ENCODE results near the gene FHOD3.

The FHOD3 gene

GRCh38 chr18:36296650-36297416 lies 680 bp upstream of the FHOD3 start:
- no peak overlapping the region for H3K4me3 ChIP-seq (ENCODE audit: low read depth, low read length)
- no peak for TF ChIP-seq MYC (IDR thresholded peaks at IDR 0.05; ENCODE audit: low read depth, low read length)
- TF ChIP-seq, protein P1, sequence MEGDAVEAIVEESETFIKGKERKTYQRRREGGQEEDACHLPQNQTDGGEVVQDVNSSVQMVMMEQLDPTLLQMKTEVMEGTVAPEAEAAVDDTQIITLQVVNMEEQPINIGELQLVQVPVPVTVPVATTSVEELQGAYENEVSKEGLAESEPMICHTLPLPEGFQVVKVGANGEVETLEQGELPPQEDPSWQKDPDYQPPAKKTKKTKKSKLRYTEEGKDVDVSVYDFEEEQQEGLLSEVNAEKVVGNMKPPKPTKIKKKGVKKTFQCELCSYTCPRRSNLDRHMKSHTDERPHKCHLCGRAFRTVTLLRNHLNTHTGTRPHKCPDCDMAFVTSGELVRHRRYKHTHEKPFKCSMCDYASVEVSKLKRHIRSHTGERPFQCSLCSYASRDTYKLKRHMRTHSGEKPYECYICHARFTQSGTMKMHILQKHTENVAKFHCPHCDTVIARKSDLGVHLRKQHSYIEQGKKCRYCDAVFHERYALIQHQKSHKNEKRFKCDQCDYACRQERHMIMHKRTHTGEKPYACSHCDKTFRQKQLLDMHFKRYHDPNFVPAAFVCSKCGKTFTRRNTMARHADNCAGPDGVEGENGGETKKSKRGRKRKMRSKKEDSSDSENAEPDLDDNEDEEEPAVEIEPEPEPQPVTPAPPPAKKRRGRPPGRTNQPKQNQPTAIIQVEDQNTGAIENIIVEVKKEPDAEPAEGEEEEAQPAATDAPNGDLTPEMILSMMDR (IDR thresholded peaks at IDR 0.05; ENCODE audit: low read depth, low read length) = no peak
- TF ChIP-seq POLR2A (IDR thresholded peaks at IDR 0.05; ENCODE audit: extremely low read depth, insufficient read length) = no peak
- TF ChIP-seq, protein P2, sequence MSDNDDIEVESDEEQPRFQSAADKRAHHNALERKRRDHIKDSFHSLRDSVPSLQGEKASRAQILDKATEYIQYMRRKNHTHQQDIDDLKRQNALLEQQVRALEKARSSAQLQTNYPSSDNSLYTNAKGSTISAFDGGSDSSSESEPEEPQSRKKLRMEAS (IDR thresholded peaks at IDR 0.05; ENCODE audit: low read depth, low read length) = no peak
- DNase-seq (ENCODE audit: low read depth) = peak; percentile 18

GRCh38 chr18:36298126-36298741 lies 721 bp downstream of the FHOD3 start:
- TF ChIP-seq MYC (IDR thresholded peaks at IDR 0.05; ENCODE audit: low read depth, low read length) = no peak
- TF ChIP-seq, protein P2 (IDR thresholded peaks at IDR 0.05; ENCODE audit: low read depth, low read length) = no peak
- TF ChIP-seq, protein P1 (IDR thresholded peaks at IDR 0.05; ENCODE audit: low read depth, low read length) = no peak
- TF ChIP-seq POLR2A (IDR thresholded peaks at IDR 0.05; ENCODE audit: extremely low read depth, insufficient read length) = no peak
- H3K4me3 ChIP-seq (ENCODE audit: low read depth, low read length) = no peak overlapping the region
- no peak for DNase-seq (ENCODE audit: low read depth)

DNA sequence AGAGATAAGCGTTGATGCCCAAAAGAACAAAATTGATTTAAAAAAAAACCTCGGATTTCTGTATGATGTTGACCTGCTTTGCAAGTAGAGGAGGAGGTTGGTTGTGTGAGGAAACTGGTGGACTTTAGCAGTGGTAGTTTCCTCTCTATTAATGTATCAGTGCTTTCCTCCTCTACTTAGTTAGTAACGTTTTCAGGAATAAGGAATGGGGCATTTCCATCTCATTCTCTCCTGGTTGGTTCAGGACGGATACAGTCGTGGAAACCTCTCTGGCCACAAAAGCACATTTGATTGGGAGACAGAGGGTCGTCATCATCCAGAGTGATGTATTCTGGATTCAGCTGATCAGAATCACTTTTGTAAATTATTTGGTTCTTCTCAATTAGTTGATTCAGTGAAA lies 1.5 kb downstream of the FHOD3 start:
- DNase-seq (ENCODE audit: low read depth) = no peak
- no peak overlapping the region for H3K4me3 ChIP-seq (ENCODE audit: low read depth, low read length)
- TF ChIP-seq POLR2A (IDR thresholded peaks at IDR 0.05; ENCODE audit: extremely low read depth, insufficient read length) (no peak), MYC (IDR thresholded peaks at IDR 0.05; ENCODE audit: low read depth, low read length) (no peak)
- TF ChIP-seq, protein P2 (IDR thresholded peaks at IDR 0.05; ENCODE audit: low read depth, low read length) = no peak
- TF ChIP-seq, protein P1 (IDR thresholded peaks at IDR 0.05; ENCODE audit: low read depth, low read length) = no peak

DNA sequence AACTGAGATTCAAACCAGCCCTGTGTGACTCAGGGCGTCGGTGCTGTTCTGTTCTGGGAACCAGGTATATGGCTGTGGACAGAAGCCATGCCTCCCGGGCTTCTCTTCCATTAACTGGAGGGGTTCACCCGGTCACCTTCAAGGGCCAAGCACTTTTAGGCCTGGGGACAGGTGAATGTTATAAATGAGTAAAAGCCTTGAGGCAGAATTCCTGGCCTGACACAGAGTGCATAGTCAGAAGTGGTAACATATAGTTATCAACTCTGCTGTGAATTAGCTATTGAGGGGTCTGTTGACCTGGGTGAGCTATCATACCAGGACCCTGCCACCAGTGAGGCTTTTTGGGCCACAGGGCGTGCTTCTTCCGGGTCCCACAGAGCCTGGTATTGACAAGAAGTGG lies 2.7 kb downstream of the FHOD3 start:
- TF ChIP-seq POLR2A (IDR thresholded peaks at IDR 0.05; ENCODE audit: extremely low read depth, insufficient read length) = no peak
- TF ChIP-seq, protein P1 (IDR thresholded peaks at IDR 0.05; ENCODE audit: low read depth, low read length) = no peak
- TF ChIP-seq MYC (IDR thresholded peaks at IDR 0.05; ENCODE audit: low read depth, low read length) = no peak
- TF ChIP-seq, protein P2 (IDR thresholded peaks at IDR 0.05; ENCODE audit: low read depth, low read length) = no peak
- no peak overlapping the region for H3K4me3 ChIP-seq (ENCODE audit: low read depth, low read length)
- DNase-seq (ENCODE audit: low read depth) = no peak

- no peak overlapping the region for H3K4me3 ChIP-seq (ENCODE audit: low read depth, low read length)
- DNase-seq (ENCODE audit: low read depth) = no peak
- TF ChIP-seq MYC (IDR thresholded peaks at IDR 0.05; ENCODE audit: low read depth, low read length) (no peak), POLR2A (IDR thresholded peaks at IDR 0.05; ENCODE audit: extremely low read depth, insufficient read length) (no peak)
- TF ChIP-seq, protein P2 (IDR thresholded peaks at IDR 0.05; ENCODE audit: low read depth, low read length) = no peak
- TF ChIP-seq, protein P1 (IDR thresholded peaks at IDR 0.05; ENCODE audit: low read depth, low read length) = no peak
These were observed 4.4 kb downstream of the FHOD3 start for GRCh38 chr18:36301884-36302283.
